ENCODE data around the gene LENG9. TPM values are rescaled to one million over a fixed set of nuclear protein-coding genes. Genes with fewer than 3 reads are reported as not detected.

The LENG9 gene
- total RNA-seq, 4 donors from 2014 or later = 4.5 to 9.2 (median 6.5) TPM

DNA sequence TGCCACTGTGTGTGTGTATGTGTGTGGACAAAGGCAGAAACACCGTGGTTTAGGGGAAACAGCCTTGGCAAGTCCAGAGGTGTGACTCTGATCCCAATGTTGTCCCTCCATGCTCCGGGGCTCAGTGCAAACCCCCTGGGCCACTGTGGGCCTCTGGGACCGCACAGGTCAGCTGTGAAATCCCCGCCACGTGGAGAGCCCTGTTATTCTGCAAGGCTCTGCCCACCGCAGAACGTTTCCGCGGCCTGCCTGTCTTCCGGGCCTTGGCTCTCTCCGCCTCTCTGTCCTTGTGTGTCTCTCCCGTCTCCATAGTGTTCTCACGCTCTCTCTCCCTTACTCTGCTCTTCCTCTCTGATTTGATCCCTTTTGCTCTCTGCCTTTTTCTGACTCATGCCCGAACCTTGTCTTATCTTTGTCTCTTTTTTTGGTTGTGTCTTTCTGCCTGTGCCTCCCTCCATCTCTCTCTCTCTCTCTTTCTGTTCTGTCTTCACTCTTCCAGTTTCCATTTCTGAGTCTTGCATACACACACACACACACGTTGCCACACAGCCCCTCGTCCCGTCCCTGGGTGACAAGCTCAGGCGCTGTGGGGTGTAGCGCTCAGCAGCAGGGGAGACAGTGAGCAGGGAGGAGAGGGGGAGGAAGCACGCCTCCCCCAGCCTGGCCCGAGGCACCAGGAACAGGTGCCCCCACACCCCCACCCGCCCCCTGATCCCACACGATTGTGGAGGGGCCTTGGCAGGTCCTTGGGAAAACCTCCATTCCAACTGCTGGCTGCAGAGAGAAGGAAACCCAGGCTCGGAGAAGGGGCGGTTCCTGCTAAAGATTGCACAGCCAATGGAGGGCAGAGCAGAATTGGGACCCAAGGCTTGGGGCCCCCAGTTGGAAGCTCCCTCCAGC is 45.3 kb downstream of the LENG9 start:
- DNase-seq (ENCODE audit: low spot score in 2 of 2) = no peak
- WGBS, 2 donors = 13 to 17% methylated on average over 23 to 25 of the region's 25 CpGs
- intact Hi-C loops (cut with DNase I; ENCODE audit: low total_unique reads) = no loop called here
- H3K4me3 ChIP-seq (ENCODE audit: low read depth, poor library complexity, severe bottlenecking) = no peak overlapping the region
- TF ChIP-seq, protein P1, sequence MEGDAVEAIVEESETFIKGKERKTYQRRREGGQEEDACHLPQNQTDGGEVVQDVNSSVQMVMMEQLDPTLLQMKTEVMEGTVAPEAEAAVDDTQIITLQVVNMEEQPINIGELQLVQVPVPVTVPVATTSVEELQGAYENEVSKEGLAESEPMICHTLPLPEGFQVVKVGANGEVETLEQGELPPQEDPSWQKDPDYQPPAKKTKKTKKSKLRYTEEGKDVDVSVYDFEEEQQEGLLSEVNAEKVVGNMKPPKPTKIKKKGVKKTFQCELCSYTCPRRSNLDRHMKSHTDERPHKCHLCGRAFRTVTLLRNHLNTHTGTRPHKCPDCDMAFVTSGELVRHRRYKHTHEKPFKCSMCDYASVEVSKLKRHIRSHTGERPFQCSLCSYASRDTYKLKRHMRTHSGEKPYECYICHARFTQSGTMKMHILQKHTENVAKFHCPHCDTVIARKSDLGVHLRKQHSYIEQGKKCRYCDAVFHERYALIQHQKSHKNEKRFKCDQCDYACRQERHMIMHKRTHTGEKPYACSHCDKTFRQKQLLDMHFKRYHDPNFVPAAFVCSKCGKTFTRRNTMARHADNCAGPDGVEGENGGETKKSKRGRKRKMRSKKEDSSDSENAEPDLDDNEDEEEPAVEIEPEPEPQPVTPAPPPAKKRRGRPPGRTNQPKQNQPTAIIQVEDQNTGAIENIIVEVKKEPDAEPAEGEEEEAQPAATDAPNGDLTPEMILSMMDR (IDR thresholded peaks at IDR 0.05) = no peak

DNA sequence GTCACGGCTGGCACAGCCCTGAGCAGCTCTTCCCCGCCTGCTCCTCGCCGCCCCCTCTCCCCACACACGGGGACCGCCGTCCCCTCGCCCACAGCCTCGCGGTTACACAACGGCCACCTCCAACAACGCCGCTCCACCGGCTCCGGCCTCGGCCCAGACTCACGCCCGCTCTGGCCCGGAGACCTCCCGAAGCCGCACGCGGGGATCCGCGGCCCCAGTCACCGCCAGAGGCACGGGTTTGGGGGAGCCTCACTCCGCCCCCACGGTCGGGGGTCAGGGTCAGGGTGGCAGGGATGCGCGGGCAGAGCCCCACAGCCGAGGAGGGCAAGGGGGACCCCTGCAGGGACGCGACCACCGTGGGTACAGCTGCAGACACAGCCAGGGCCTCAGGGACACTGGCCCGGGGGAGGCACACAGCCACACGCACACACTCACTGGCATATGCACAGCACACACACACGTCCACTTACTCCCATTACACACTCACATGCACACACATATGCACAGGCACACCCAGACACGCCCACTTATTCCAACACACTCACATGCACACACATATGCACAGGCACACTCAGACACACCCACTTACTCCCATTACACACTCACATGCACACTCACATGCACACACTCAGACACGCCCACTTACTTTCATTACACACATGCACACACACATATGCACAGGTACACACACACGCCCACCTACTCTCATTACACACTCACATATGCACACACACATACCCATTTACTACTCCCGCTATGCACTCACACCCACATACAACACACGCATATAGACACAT is 46.7 kb downstream of the LENG9 start:
- no peak for TF ChIP-seq POLR2A (IDR thresholded peaks at IDR 0.05)
- TF ChIP-seq, protein P1 (IDR thresholded peaks at IDR 0.05) = no peak
- intact Hi-C loops (cut with DNase I; ENCODE audit: low total_unique reads) = no loop called here
- no peak for DNase-seq (ENCODE audit: low spot score in 2 of 2)
- no peak overlapping the region for H3K4me3 ChIP-seq (ENCODE audit: low read depth, poor library complexity, severe bottlenecking)
- WGBS, 2 donors = 37 to 68% methylated on average over 10 to 27 of the region's 44 CpGs

DNA sequence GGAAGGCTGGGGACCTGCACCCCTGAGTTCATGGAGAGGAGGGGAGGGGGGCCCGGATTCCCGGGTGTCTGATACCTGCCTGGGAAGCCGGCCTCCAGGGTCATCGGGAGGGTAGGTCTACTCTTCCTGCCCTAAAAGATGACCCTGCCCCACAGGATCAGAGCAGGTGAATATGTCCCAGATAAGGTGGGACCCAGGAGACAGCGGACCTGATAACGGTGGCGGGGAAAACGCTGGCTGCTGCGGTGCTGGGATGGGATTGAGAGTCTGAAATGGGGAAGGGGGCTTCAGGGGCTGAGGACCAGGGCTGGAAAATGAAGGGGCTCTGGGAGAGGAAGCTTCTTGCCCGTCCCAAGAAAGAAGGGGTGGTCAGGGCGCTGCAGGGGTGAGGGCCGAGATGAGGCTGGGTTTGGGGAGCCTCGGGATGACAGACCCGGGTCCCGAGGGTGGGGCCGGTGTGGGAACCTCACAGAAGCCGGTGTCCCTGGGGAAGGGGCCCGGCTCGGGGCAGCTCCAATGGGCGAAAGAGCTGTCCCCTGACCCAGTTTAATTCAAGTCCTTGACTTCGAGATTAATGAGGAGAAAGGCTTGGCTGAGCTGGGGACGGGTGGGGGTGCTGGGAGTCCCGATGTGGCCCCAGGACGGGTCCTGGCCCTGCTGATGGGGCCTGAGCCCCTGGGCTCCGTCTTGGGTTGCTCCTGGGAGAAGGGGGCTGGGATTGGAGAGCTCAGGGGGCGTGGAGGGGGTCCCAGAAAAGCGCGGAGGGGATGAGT is 47.5 kb downstream of the LENG9 start:
- TF ChIP-seq, protein P1 (IDR thresholded peaks at IDR 0.05) = no peak
- TF ChIP-seq POLR2A (IDR thresholded peaks at IDR 0.05) = no peak
- intact Hi-C loops (cut with DNase I; ENCODE audit: low total_unique reads) = no loop called here
- no peak for DNase-seq (ENCODE audit: low spot score in 2 of 2)
- H3K4me3 ChIP-seq (ENCODE audit: low read depth, poor library complexity, severe bottlenecking) = no peak overlapping the region
- 5 to 6% methylated on average over 28 of the region's 28 CpGs for WGBS, 2 donors

DNA sequence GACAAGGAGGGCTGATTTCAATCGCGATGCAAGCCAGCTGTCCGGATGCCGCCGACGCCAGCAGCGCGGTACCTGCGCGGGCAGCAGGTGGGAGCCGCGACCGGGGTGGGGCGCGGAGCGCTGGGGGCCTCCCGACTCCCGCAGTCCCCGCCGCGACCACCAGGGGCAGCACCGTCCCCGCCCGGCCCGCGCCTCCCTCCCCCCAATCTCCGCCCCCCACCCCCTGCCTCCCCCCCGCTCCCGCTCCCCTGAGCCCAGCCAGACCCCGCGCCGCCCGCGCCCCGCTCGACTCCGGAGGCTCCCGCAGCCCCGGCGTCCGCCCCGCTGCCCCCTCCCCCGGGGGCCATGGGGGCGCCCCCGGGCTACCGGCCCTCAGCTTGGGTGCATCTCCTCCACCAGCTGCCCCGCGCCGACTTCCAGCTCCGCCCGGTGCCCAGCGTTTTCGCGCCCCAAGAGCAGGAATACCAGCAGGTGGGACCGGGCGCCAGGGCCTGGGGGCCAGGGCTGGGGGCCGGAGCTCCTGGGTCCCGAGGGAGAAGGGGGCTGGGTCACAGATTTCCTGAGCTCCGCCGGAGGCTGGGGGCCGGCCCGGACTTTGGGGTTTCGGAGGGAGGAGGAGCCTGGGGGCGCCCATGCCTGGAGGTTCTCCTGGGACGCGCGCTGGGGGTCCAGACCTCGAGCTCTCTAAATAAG is 48.2 kb downstream of the LENG9 start, which contains the start of gene TTYH1:
Gene TTYH1 (plus strand): TSS at position 257 of the 693 bp plus-strand sequence. CDS start 89 bp downstream, at position 346.
- intact Hi-C loops (cut with DNase I; ENCODE audit: low total_unique reads) = no loop called here
- H3K4me3 ChIP-seq (ENCODE audit: low read depth, poor library complexity, severe bottlenecking) = no peak within 1 kb of the TSS
- no peak for DNase-seq (ENCODE audit: low spot score in 2 of 2)
- WGBS, 2 donors = 1 to 5% methylated on average over 21 to 24 of the region's 68 CpGs
- TF ChIP-seq, protein P1 (IDR thresholded peaks at IDR 0.05) = no peak

DNA sequence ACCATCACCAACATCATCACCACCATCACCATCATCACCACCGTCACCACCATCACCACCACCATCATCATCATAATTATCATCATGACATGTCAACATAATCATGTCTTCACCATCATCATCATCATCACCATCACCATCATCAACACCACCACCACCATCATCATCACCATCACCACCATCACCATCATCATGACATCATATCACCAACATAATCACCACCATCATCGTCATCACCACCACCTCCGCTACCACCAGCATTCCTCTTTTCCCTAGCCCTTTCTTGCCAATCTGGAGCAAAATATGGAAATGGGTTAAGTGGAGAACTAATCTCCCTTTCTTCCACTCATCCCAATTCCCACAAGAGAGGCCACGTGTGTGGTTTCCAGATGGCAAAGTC is 49.4 kb downstream of the LENG9 start:
- 87 to 88% methylated on average over 4 of the region's 4 CpGs for WGBS, 2 donors
- TF ChIP-seq, protein P1 (IDR thresholded peaks at IDR 0.05) = peak in 1 of 3 donors; percentile 11
- TF ChIP-seq POLR2A (IDR thresholded peaks at IDR 0.05) = no peak
- no peak for DNase-seq (ENCODE audit: low spot score in 2 of 2)
- intact Hi-C loops (cut with DNase I; ENCODE audit: low total_unique reads) = no loop called here
- no peak overlapping the region for H3K4me3 ChIP-seq (ENCODE audit: low read depth, poor library complexity, severe bottlenecking)

Measured in lower leg skin (tissue), 4 donors.